Osteoblast (primary cell): ENCODE data around the gene ASCC1. TPM values are rescaled to one million over a fixed set of nuclear protein-coding genes. Genes with fewer than 3 reads are reported as not detected.
"Not testable (repeated sequence)": the region's sequence is repeated elsewhere in the genome, so short reads cannot be mapped to it uniquely, and the experiment has no call there.

Experiments
- DNase-seq: peaks from one replicate; pipeline ENCODE4 v3.0.0; 2011; ENCODE audit warnings: low spot score, mixed read lengths; ENCODE audit not compliant: insufficient read length; ENCODE audit errors: missing footprints
- H2AFZ ChIP-seq: 2 replicates; pipeline ENCODE4 v1.6.0; 2011; ENCODE audit warnings: mild to moderate bottlenecking, low read length
- H3K27ac ChIP-seq: 2 replicates; pipeline ENCODE4 v1.5.1; 2011; ENCODE audit warnings: mild to moderate bottlenecking, low read depth, low read length, moderate library complexity
- H3K27me3 ChIP-seq: 2 replicates; pipeline ENCODE4 v1.6.0; 2012; ENCODE audit warnings: mild to moderate bottlenecking, control low read depth, inconsistent platforms, low read length, moderate library complexity; ENCODE audit not compliant: insufficient read depth
- H3K36me3 ChIP-seq: 2 replicates; pipeline ENCODE4 v1.5.1; 2011; ENCODE audit warnings: mild to moderate bottlenecking, low read length, control low read depth, moderate library complexity; ENCODE audit not compliant: insufficient read depth
- H3K4me1 ChIP-seq: 2 replicates; pipeline ENCODE4 v1.5.1; 2011; ENCODE audit warnings: mild to moderate bottlenecking, low read length, control low read depth, moderate library complexity; ENCODE audit not compliant: insufficient read depth
- H3K4me2 ChIP-seq: 2 replicates; pipeline ENCODE4 v1.6.0; 2011; ENCODE audit warnings: mild to moderate bottlenecking, low read length; ENCODE audit not compliant: insufficient read depth
- H3K4me3 ChIP-seq: fragments of 200-600 bp; sonication (generic); 3 replicates; pipeline ENCODE4 v1.5.1; 2012; ENCODE audit warnings: mild to moderate bottlenecking, low read length, inconsistent platforms; ENCODE audit not compliant: insufficient read depth
- H3K79me2 ChIP-seq: 2 replicates; pipeline ENCODE4 v1.6.0; 2012; ENCODE audit warnings: mild to moderate bottlenecking, low read length, control low read depth, inconsistent platforms; ENCODE audit not compliant: insufficient read depth
- H3K9me3 ChIP-seq: 2 replicates; pipeline ENCODE4 v1.5.1; 2011; ENCODE audit warnings: low read depth, low read length, control low read depth
- H4K20me1 ChIP-seq: 2 replicates; pipeline ENCODE4 v1.6.0; 2012; ENCODE audit warnings: mild to moderate bottlenecking, low read length, control low read depth; ENCODE audit not compliant: insufficient read depth
- total RNA-seq: library from RNA; depleted of rRNA; stranded (reverse); fragments of >200 nt; gene quantifications from 2 replicates; pipeline ENCODE4 v1.2.3, GENCODE V29; 2012
- TF ChIP-seq, protein P1 (sequence below): IDR thresholded peaks from 2 replicates; pipeline ENCODE4 v1.5.1; 2011; ENCODE audit warnings: mild to moderate bottlenecking, low read depth, low read length, moderate library complexity; ENCODE audit errors: extremely low read depth

The ASCC1 gene
- total RNA-seq, 1 donor, result 40.2 TPM

DNA sequence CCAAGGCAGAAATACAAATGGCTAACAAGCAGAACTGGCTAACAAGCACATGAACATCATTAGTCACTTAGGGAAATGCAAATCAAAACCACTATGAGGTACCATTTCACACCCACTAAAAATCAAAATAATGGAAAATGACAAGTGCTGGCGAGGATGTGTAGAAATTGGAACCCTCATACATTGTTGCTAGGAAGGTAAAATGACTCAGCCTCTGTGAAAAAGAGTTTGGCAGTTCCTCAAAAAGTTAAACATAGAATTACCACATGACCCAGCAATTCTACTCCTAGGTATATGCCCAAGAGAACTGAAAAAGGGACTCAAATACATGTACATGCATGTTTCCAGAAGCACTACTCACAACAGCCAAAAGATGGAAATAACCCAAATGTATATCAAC is 53.1 kb downstream of the ASCC1 start:
- Histone ChIP-seq H3K4me2 (no peak overlapping the region), H3K4me3 (no peak overlapping the region), H3K27me3 (no peaks in the 10 kb centered on the region), H3K4me1 (no peaks in the 10 kb centered on the region), H3K79me2 (no peaks in the 10 kb centered on the region), H4K20me1 (no peaks in the 10 kb centered on the region), H2AFZ (no peak overlapping the region), H3K27ac (no peak overlapping the region), H3K9me3 (no peaks in the 10 kb centered on the region), H3K36me3 (no peaks in the 10 kb centered on the region)
- DNase-seq, result peak; percentile 59
- TF ChIP-seq, protein P1, sequence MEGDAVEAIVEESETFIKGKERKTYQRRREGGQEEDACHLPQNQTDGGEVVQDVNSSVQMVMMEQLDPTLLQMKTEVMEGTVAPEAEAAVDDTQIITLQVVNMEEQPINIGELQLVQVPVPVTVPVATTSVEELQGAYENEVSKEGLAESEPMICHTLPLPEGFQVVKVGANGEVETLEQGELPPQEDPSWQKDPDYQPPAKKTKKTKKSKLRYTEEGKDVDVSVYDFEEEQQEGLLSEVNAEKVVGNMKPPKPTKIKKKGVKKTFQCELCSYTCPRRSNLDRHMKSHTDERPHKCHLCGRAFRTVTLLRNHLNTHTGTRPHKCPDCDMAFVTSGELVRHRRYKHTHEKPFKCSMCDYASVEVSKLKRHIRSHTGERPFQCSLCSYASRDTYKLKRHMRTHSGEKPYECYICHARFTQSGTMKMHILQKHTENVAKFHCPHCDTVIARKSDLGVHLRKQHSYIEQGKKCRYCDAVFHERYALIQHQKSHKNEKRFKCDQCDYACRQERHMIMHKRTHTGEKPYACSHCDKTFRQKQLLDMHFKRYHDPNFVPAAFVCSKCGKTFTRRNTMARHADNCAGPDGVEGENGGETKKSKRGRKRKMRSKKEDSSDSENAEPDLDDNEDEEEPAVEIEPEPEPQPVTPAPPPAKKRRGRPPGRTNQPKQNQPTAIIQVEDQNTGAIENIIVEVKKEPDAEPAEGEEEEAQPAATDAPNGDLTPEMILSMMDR, result no peak

DNA sequence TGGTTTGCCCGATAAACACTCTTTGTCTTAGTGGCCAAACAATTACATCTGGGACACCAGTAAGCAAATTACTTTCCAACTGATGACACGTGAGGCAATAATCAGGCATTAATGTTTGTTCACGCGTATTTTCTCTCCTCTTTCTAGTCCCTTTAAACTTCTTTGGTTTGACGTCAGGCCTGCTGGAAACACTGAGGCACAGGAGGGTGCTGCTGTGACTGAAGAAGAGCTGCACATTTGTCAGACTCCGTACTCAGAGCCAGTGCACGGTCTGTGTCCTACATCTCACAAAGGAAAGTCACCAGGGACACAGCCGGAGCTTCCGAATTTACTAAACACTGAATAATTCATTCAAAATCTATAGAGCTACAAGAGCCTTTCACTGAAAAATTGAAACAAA is 57.9 kb downstream of the ASCC1 start:
- Histone ChIP-seq H3K27ac (no peak overlapping the region), H3K4me2 (no peak overlapping the region), H3K79me2 (no peaks in the 10 kb centered on the region), H3K9me3 (no peaks in the 10 kb centered on the region), H4K20me1 (no peaks in the 10 kb centered on the region), H3K36me3 (no peaks in the 10 kb centered on the region), H2AFZ (no peak overlapping the region), H3K4me1 (no peaks in the 10 kb centered on the region), H3K4me3 (no peak overlapping the region), H3K27me3 (no peaks in the 10 kb centered on the region)
- DNase-seq, result no peak
- TF ChIP-seq, protein P1, result no peak

DNA sequence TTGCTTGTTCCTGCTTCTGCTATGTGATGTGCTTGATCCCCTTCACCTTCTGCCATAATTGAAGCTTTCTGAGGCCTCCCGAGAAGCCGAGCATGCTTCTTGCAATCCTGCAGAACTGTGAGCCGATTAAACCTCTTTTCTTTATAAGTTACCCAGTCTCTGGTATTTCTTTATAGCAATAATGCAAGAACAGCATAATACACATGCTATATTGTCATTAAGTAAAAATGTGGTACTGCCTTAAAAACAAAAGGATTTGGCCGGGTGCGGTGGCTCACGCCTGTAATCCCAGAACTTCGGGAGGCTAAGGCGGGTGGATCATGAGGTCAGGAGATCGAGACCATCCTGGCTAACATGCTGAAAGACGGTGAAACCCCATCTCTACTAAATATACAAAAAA is 59.9 kb downstream of the ASCC1 start:
- no peaks in the 10 kb centered on the region for H3K36me3 ChIP-seq
- H3K4me3 ChIP-seq, result no peak overlapping the region
- H3K4me1 ChIP-seq, result no peaks in the 10 kb centered on the region
- no peaks in the 10 kb centered on the region for H3K9me3 ChIP-seq
- DNase-seq, result no peak
- no peaks in the 10 kb centered on the region for H3K27me3 ChIP-seq
- H3K4me2 ChIP-seq, result no peak overlapping the region
- no peak overlapping the region for H2AFZ ChIP-seq
- H4K20me1 ChIP-seq, result no peaks in the 10 kb centered on the region
- no peaks in the 10 kb centered on the region for H3K79me2 ChIP-seq
- no peak overlapping the region for H3K27ac ChIP-seq
- TF ChIP-seq, protein P1, result no peak

DNA sequence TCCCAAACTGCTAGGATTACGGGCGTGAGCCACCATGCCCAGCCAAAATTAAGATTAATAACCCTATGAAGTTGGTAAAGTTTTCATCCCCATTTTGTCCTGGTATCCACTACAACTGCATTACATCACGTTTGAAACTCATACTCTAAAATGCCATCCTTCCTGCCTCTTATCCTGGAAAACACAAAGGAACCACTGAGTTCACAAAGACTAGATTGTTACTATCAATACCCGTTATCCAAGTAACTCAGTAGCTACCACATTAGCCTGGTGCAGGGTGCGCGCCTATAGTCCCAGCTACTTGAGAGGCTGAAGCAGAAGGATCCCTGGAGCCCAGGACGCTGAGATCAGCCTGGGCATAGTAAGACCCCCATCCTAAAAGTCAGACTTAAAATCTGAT is 63.8 kb downstream of the ASCC1 start:
- no peaks in the 10 kb centered on the region for H3K36me3 ChIP-seq
- H4K20me1 ChIP-seq, result no peaks in the 10 kb centered on the region
- H3K4me3 ChIP-seq, result no peak overlapping the region
- H3K4me2 ChIP-seq, result no peak overlapping the region
- no peak overlapping the region for H2AFZ ChIP-seq
- no peak for DNase-seq
- no peak overlapping the region for H3K27ac ChIP-seq
- H3K9me3 ChIP-seq, result no peaks in the 10 kb centered on the region
- H3K79me2 ChIP-seq, result no peaks in the 10 kb centered on the region
- TF ChIP-seq, protein P1, result no peak
- H3K4me1 ChIP-seq, result no peaks in the 10 kb centered on the region
- no peaks in the 10 kb centered on the region for H3K27me3 ChIP-seq

DNA sequence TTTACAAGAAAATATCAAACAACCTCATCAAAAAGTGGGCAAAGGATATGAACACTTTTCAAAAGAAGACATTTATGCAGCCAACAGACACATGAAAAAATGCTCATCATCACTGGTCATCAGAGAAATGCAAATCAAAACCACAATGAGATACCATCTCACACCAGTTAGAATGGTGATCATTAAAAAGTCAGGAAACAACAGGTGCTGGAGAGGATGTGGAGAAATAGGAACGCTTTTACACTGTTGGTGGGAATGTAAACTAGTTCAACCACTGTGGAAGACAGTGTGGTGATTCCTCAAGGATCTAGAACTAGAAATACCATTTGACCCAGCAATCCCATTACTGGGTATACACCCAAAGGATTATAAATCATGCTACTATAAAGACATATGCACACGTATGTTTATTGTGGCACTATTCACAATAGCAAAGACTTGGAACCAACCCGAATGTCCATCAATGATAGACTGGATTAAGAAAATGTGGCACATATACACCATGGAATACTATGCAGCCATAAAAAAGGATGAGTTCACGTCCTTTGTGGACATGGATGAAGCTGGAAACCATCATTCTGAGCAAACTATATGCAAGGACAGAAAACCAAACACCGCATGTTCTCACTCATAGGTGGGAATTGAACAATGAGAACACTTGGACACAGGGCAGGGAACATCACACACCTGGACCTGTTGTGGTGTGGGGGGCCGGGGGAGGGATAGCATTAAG is 65.2 kb downstream of the ASCC1 start:
- not testable (repeated sequence) for DNase-seq

DNA sequence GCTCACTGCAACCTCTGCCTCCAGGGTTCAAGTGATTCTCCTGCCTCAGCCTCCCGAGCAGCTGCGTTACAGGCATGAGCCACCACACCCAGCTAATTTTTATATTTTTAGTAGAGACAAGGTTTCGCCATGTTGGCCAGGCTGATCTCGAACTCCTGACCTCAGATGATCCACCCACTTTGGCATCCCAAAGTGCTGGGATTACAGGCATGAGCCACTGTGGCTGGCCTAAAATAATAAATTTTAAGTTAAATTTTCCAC is 68.8 kb downstream of the ASCC1 start:
- not testable (repeated sequence) for H3K36me3 ChIP-seq, H2AFZ ChIP-seq, H3K4me3 ChIP-seq, H4K20me1 ChIP-seq, H3K9me3 ChIP-seq, H3K4me2 ChIP-seq, H3K79me2 ChIP-seq, H3K4me1 ChIP-seq, H3K27me3 ChIP-seq, H3K27ac ChIP-seq, DNase-seq

More for the DNA sequence above, 65.2 kb downstream of the ASCC1 start:
- H2AFZ ChIP-seq, H3K4me1 ChIP-seq, H3K9me3 ChIP-seq, H3K27ac ChIP-seq, H3K4me3 ChIP-seq, H3K36me3 ChIP-seq, H4K20me1 ChIP-seq, H3K79me2 ChIP-seq, H3K27me3 ChIP-seq, H3K4me2 ChIP-seq: not testable (repeated sequence)
